Measurements from ENCODE around the gene R3HDM4.

The R3HDM4 gene

GRCh38 chr19:927780-928401 is 14.9 kb upstream of the R3HDM4 start:
- Histone ChIP-seq H3K4me3 (ENCODE audit: low read depth, low read length) (no peak overlapping the region), H3K27me3 (no peaks in the 10 kb centered on the region), H3K9me3 (no peaks in the 10 kb centered on the region), H3K36me3 (peaks cover 12% of the 10 kb centered on the region; the same call in 1 of the 2 replicates), H3K4me1 (peaks cover 4% of the 10 kb centered on the region)
- no peak for DNase-seq
- no peak for TF ChIP-seq CTCF (IDR thresholded peaks at IDR 0.05; ENCODE audit: low read depth, low read length)

DNA sequence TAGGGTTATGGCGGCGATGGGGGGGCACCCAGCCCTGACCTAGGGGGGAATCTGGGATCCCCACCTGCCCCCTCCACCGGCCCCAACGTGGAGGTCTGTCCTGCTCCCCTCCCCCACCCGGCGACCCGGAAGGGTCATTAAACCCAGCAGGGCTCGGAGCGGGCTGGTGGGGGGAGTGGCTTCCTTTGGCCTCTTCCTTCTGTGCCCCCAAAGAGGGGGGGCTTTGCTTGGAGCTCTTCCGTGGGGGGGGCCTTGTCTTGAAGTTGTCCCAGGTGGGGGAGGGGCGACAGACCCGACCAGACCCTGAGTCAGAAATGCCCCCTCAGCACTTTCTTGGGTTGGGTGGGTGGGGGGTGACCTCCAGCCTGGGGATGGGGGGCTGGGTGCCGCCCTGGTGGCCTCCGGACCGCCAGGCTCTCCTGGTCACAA is 14.3 kb upstream of the R3HDM4 start:
- TF ChIP-seq CTCF (IDR thresholded peaks at IDR 0.05; ENCODE audit: low read depth, low read length), result no peak
- no peak overlapping the region; the same call in 1 of the 2 replicates for H3K4me3 ChIP-seq (ENCODE audit: low read depth, low read length)

GRCh38 chr19:926589-927350 is 13.8 kb upstream of the R3HDM4 start:
- no peaks in the 10 kb centered on the region for H3K27me3 ChIP-seq
- H3K4me1 ChIP-seq, result no peaks in the 10 kb centered on the region; the same call in 1 of the 2 replicates
- TF ChIP-seq CTCF (IDR thresholded peaks at IDR 0.05; ENCODE audit: low read depth, low read length), result no peak
- H3K4me3 ChIP-seq (ENCODE audit: low read depth, low read length), result peak overlapping the region; percentile 86
- DNase-seq, result no peak
- H3K9me3 ChIP-seq, result no peaks in the 10 kb centered on the region
- peaks cover 5% of the 10 kb centered on the region; the same call in 1 of the 2 replicates for H3K36me3 ChIP-seq

More for the DNA sequence above, 14.3 kb upstream of the R3HDM4 start:
- Histone ChIP-seq H3K36me3 (peaks cover 8% of the 10 kb centered on the region; the same call in 1 of the 2 replicates), H3K4me1 (no peaks in the 10 kb centered on the region; the same call in 1 of the 2 replicates), H3K9me3 (no peaks in the 10 kb centered on the region), H3K27me3 (no peaks in the 10 kb centered on the region)
- DNase-seq, result no peak

DNA sequence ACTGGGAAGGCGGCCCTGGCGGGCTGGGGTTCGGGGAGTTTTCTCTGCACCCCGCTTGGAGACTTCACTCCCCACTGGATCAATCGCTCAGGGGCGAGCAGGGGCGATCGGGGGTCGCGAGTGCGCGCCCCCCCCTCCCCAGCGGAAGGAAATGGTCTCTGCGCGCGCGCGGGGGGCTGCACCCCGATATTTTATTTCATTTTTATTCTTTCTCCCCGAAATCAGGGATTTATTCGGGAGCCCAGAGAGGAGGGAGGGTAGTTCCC is 13.2 kb upstream of the R3HDM4 start:
- peaks cover 2% of the 10 kb centered on the region for H3K27me3 ChIP-seq
- TF ChIP-seq CTCF (IDR thresholded peaks at IDR 0.05; ENCODE audit: low read depth, low read length), result no peak

DNA sequence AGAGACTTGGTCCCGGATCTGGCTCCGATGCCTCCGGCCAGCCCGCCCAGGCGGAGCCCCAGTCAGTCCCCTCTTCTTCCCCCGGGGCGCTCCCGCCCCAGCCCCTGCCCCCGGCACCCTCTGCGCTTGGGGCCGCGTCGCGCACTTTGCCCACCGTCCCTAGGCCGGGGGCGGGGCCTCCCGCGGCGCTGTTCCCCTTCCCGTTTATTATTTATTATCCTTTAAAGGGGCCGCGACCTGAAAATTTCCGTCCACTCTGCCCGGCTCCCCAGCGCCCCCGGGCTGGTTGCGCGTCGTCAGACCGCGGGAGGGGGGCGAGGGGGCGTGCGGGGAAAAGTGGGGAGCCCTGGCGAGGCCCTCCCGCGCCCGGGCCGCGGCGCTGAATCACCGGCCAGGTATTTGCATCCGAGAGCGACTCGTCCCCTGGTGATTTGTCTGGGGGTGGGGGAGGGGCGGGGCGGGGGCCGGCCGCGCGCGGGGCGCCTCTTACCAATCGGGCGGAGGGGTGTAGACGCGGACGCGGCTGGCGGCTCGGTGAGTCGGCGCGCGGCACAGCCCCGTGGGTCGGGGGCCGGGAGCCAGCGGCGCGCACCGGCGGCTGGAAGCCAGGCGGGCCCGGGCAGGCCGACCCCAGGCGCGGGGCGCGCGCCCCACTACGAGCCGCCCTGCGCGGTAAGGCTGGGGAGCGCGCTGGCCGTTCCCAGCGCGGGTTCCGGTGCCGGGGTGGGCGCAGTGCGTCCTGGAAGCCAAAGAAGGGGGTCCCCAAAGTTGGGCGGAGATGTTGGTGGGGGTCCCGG is 12.7 kb upstream of the R3HDM4 start, which contains the start of gene ARID3A:
ARID3A (plus strand) TSS at position 510 of the 797 bp plus-strand sequence. CDS start 3,494 bp downstream, outside the sequence.
- peak; percentile 83 for DNase-seq

More for the DNA sequence above, 13.2 kb upstream of the R3HDM4 start:
- H3K4me3 ChIP-seq (ENCODE audit: low read depth, low read length), result peak overlapping the region; percentile 86
- no peaks in the 10 kb centered on the region; the same call in 1 of the 2 replicates for H3K4me1 ChIP-seq
- H3K36me3 ChIP-seq, result peaks cover 5% of the 10 kb centered on the region; the same call in 1 of the 2 replicates
- no peak for DNase-seq
- H3K9me3 ChIP-seq, result no peaks in the 10 kb centered on the region

More for the DNA sequence above, 12.7 kb upstream of the R3HDM4 start, which contains the start of gene ARID3A:
- H3K4me1 ChIP-seq, result no peaks in the 10 kb centered on the region; the same call in 1 of the 2 replicates
- H3K36me3 ChIP-seq, result peaks cover 5% of the 10 kb centered on the region; the same call in 1 of the 2 replicates
- H3K9me3 ChIP-seq, result no peaks in the 10 kb centered on the region
- TF ChIP-seq CTCF (IDR thresholded peaks at IDR 0.05; ENCODE audit: low read depth, low read length), result no peak
- peaks cover 8% of the 10 kb centered on the region for H3K27me3 ChIP-seq
- H3K4me3 ChIP-seq (ENCODE audit: low read depth, low read length), result peak within 1 kb of the TSS; percentile 86

All from BE2C (cell line).